Fibroblast of the aortic adventitia (primary cell): ENCODE data around the gene IST1. TPM values are rescaled to one million over a fixed set of nuclear protein-coding genes. Genes with fewer than 3 reads are reported as not detected.

Source experiments
- DNase-seq: peaks from one replicate; pipeline ENCODE4 v3.0.0-alpha.2; 2010; ENCODE audit warnings: low read depth
- H3K4me3 ChIP-seq: 2 replicates; pipeline ENCODE4 v1.5.1; 2011; ENCODE audit warnings: low read depth, mild to moderate bottlenecking, control low read depth, low read length, moderate library complexity
- CTCF ChIP-seq: IDR thresholded peaks from 2 replicates; pipeline ENCODE4 v1.5.1; 2011; ENCODE audit warnings: mild to moderate bottlenecking, low read length, control low read depth, inconsistent platforms; ENCODE audit not compliant: insufficient read depth
- total RNA-seq: library from RNA; depleted of rRNA; stranded (reverse); fragments of >200 nt; gene quantifications from 2 replicates; pipeline ENCODE4 v1.2.3, GENCODE V29; 2012; ENCODE audit warnings: low replicate concordance

IST1 gene
- total RNA-seq, 1 donor = 172 TPM

GRCh38 chr16:71954699-71955195, 59.4 kb downstream of the IST1 start:
- DNase-seq = no peak
- TF ChIP-seq CTCF = no peak
- H3K4me3 ChIP-seq = no peak overlapping the region

- H3K4me3 ChIP-seq = no peak overlapping the region
- no peak for DNase-seq
- TF ChIP-seq CTCF = no peak
These were observed 61.2 kb downstream of the IST1 start for GRCh38 chr16:71956486-71956885.

- DNase-seq = peak; percentile 92
- no peak overlapping the region for H3K4me3 ChIP-seq
- peak; percentile 73 for TF ChIP-seq CTCF
These were observed 66.0 kb downstream of the IST1 start for GRCh38 chr16:71961066-71962039.

- H3K4me3 ChIP-seq = no peak overlapping the region
- no peak for DNase-seq
- no peak for TF ChIP-seq CTCF
These were observed 68.0 kb downstream of the IST1 start for GRCh38 chr16:71963125-71963875.

GRCh38 chr16:71965223-71965622, 69.9 kb downstream of the IST1 start:
- no peak for TF ChIP-seq CTCF
- DNase-seq = no peak
- no peak overlapping the region for H3K4me3 ChIP-seq

- TF ChIP-seq CTCF = no peak
- H3K4me3 ChIP-seq = no peak overlapping the region
- DNase-seq = peak; percentile 10
These were observed 71.6 kb downstream of the IST1 start for GRCh38 chr16:71966932-71967331.
